T-cell (primary cell): ENCODE results near the gene CES5A. TPM values are rescaled to one million over a fixed set of nuclear protein-coding genes. Genes with fewer than 3 reads are reported as not detected.

Source experiments
- ATAC-seq, 4 experiments: fragments of 200-7000 bp in 3 of 4; fragments of 150-1000 bp in 1 of 4; cut with Tn5 transposase; replicated peaks in 1 of 4; 1 replicate in 3 of 4; 2 replicates in 1 of 4; pipeline ENCODE4 v1.10.0; 2021; ENCODE audit warnings: moderate library complexity in 3 of 4, mild to moderate bottlenecking in 2 of 4, moderate number of reproducible peaks in 1 of 4
- CTCF ChIA-PET, 2 donors: fragments of 300-600 bp; sonication (Branson Sonifier 250); formaldehyde crosslinking; loops; one replicate each; lab custom pipeline; 2022; ENCODE audit warnings: antibody characterized with exemption in 2 of 2; lab: Charles Lee
- POLR2A ChIA-PET, 2 donors: fragments of 300-600 bp; sonication (Branson Sonifier 250); formaldehyde crosslinking; loops; one replicate each; lab custom pipeline; 2022; ENCODE audit warnings: antibody characterized with exemption in 2 of 2; lab: Charles Lee
- DNase-seq, 35 experiments: peaks; one replicate each; pipeline versions ENCODE4 v3.0.0 to v3.0.0-alpha.2; 2013 to 2023
- H3K27ac ChIP-seq: one replicate; pipeline ENCODE4 v1.5.1; 2013; ENCODE audit warnings: low read length
- H3K27me3 ChIP-seq, 2 experiments: replicated peaks in 1 of 2; 1 replicate in 1 of 2; 2 replicates in 1 of 2; pipeline versions ENCODE4 v1.6.1 to v1.7.0; 2013; ENCODE audit warnings: low read length in 1 of 2, mixed read lengths in 1 of 2; ENCODE audit not compliant: control insufficient read depth in 2 of 2, insufficient read depth in 2 of 2; ENCODE audit errors: extremely low read depth in 1 of 2
- H3K36me3 ChIP-seq, 2 donors: 1 replicate in 1 of 2; 2 replicates in 1 of 2; pipeline versions ENCODE4 v1.6.1 to v1.7.0; 2013; ENCODE audit warnings: low read length in 1 of 2; ENCODE audit not compliant: control insufficient read depth in 2 of 2, insufficient read depth in 1 of 2; ENCODE audit errors: extremely low read depth in 1 of 2
- H3K4me1 ChIP-seq, 2 experiments: 1 replicate in 1 of 2; 2 replicates in 1 of 2; pipeline versions ENCODE4 v1.6.1 to v1.7.0; 2013; ENCODE audit warnings: low read length in 2 of 2, mixed read lengths in 1 of 2; ENCODE audit not compliant: insufficient read depth in 2 of 2, control insufficient read depth in 1 of 2; ENCODE audit errors: extremely low read depth in 1 of 2
- H3K4me3 ChIP-seq, 2 donors: 1 replicate in 1 of 2; 2 replicates in 1 of 2; pipeline versions ENCODE4 v1.5.1 to v1.7.0; 2013; ENCODE audit warnings: mild to moderate bottlenecking in 2 of 2, low read length in 1 of 2, moderate library complexity in 1 of 2; ENCODE audit not compliant: control insufficient read depth in 1 of 2; ENCODE audit errors: extremely low read depth in 1 of 2
- H3K9me3 ChIP-seq: 2 replicates; pipeline ENCODE4 v1.7.0; 2013
- H3K27ac Mint-ChIP-seq, 2 donors: one replicate each; pipeline ENCODE4 v1.8.0; 2020 to 2021; ENCODE audit warnings: mild to moderate bottlenecking in 2 of 2, mixed read lengths in 2 of 2
- H3K27me3 Mint-ChIP-seq, 2 donors: one replicate each; pipeline ENCODE4 v1.8.0; 2021 to 2022; ENCODE audit warnings: mixed read lengths in 2 of 2
- H3K36me3 Mint-ChIP-seq: one replicate; pipeline ENCODE4 v1.8.0; 2021; ENCODE audit warnings: mixed read lengths
- H3K4me1 Mint-ChIP-seq, 3 donors: one replicate each; pipeline ENCODE4 v1.8.0; 2020 to 2022; ENCODE audit warnings: mixed read lengths in 3 of 3, mild to moderate bottlenecking in 1 of 3
- H3K4me3 Mint-ChIP-seq, 3 donors: one replicate each; pipeline ENCODE4 v1.8.0; 2020 to 2022; ENCODE audit warnings: mild to moderate bottlenecking in 3 of 3, mixed read lengths in 3 of 3, moderate library complexity in 3 of 3
- H3K9me3 Mint-ChIP-seq, 3 donors: one replicate each; pipeline ENCODE4 v1.8.0; 2020 to 2022; ENCODE audit warnings: mixed read lengths in 3 of 3
- WGBS: methylation state at CpG from one replicate; pipeline ENCODE4 v1.1.5; 2013; ENCODE audit warnings: missing lambda C conversion rate; ENCODE audit not compliant: insufficient coverage; 5-methylcytosine and 5-hydroxymethylcytosine counted together
- total RNA-seq, 35 experiments: library from RNA in 6 of 35; stranded (reverse) in 6 of 35; fragments of 120-200 nt in 1 of 35; gene quantifications; one replicate each; pipeline versions ENCODE4 v1.2.1 to v1.2.4 and lab custom pipeline; 2013 to 2026

Gene CES5A
- not detected for total RNA-seq
- not detected for total RNA-seq (2013)
- total RNA-seq (lab: John Stamatoyannopoulos, UW) = 0 to 0.06 (median 0) reads per million in 29 experiments

- H3K27me3 Mint-ChIP-seq = peaks cover 6 to 7% of the 10 kb centered on the region in 2 donors
- H3K9me3 ChIP-seq = no peaks in the 10 kb centered on the region
- no peak within 1 kb of the TSS for H3K4me3 Mint-ChIP-seq
- POLR2A ChIA-PET = no interaction called here
- H3K36me3 Mint-ChIP-seq = no peaks in the 10 kb centered on the region
- no peaks in the 10 kb centered on the region for H3K4me1 ChIP-seq
- no peak within 1 kb of the TSS for H3K27ac Mint-ChIP-seq
- ATAC-seq (no peak), DNase-seq (no peak)
- CTCF ChIA-PET = no interaction called here
- H3K27ac ChIP-seq = no peak within 1 kb of the TSS
- no peaks in the 10 kb centered on the region for H3K36me3 ChIP-seq
- peaks cover 0 to 14% of the 10 kb centered on the region in 2 experiments for H3K27me3 ChIP-seq
- no peak within 1 kb of the TSS for H3K4me3 ChIP-seq
- WGBS = 94% methylated on average over 2 of the region's 2 CpGs
- no peaks in the 10 kb centered on the region for H3K9me3 Mint-ChIP-seq
- H3K4me1 Mint-ChIP-seq = no peaks in the 10 kb centered on the region
These were observed at the start of gene CES5A for GRCh38 chr16:55875273-55875672. CES5A (minus strand) TSS chr16:55875373; CDS start chr16:55875221, 152 bp downstream.

- no peak overlapping the region for H3K27ac ChIP-seq
- CTCF ChIA-PET = no interaction called here
- DNase-seq (no peak), ATAC-seq (no peak)
- no peak overlapping the region for H3K27ac Mint-ChIP-seq
- POLR2A ChIA-PET = no interaction called here
- H3K4me3 ChIP-seq = no peak overlapping the region
- H3K4me1 ChIP-seq = no peaks in the 10 kb centered on the region
- no peaks in the 10 kb centered on the region for H3K9me3 ChIP-seq
- H3K27me3 Mint-ChIP-seq = peaks cover 20 to 46% of the 10 kb centered on the region in 2 donors
- no peaks in the 10 kb centered on the region for H3K36me3 ChIP-seq
- peaks cover 0 to 6% of the 10 kb centered on the region in 2 experiments for H3K27me3 ChIP-seq
- H3K4me1 Mint-ChIP-seq = no peaks in the 10 kb centered on the region
- H3K36me3 Mint-ChIP-seq = no peaks in the 10 kb centered on the region
- H3K9me3 Mint-ChIP-seq = peaks cover 0 to 14% (median 2%) of the 10 kb centered on the region in 3 donors
- H3K4me3 Mint-ChIP-seq = no peak overlapping the region
These were observed 47.5 kb upstream of the CES5A start for GRCh38 chr16:55922662-55923061.

- WGBS = 60% methylated on average over 1 of the region's 1 CpG
- Histone ChIP-seq H3K27ac (no peak overlapping the region), H3K4me1 (no peaks in the 10 kb centered on the region), H3K9me3 (no peaks in the 10 kb centered on the region), H3K27me3 (peaks cover 0 to 6% of the 10 kb centered on the region in 2 experiments), H3K4me3 (no peak overlapping the region), H3K36me3 (no peaks in the 10 kb centered on the region)
- ChIA-PET POLR2A (no interaction called here), CTCF (no interaction called here)
- no peak overlapping the region for H3K27ac Mint-ChIP-seq
- DNase-seq (no peak), ATAC-seq (no peak)
- peaks cover 32 to 39% of the 10 kb centered on the region in 2 donors for H3K27me3 Mint-ChIP-seq
- no peaks in the 10 kb centered on the region for H3K36me3 Mint-ChIP-seq
- H3K9me3 Mint-ChIP-seq = peaks cover 0 to 14% (median 2%) of the 10 kb centered on the region in 3 donors
- no peak overlapping the region for H3K4me3 Mint-ChIP-seq
- no peaks in the 10 kb centered on the region for H3K4me1 Mint-ChIP-seq
These were observed 42.4 kb upstream of the CES5A start for GRCh38 chr16:55917373-55918160.

GRCh38 chr16:55915096-55915827 is 40.1 kb upstream of the CES5A start:
- Histone ChIP-seq H3K4me1 (no peaks in the 10 kb centered on the region), H3K27me3 (peaks cover 0 to 14% of the 10 kb centered on the region in 2 experiments), H3K4me3 (no peak overlapping the region), H3K36me3 (no peaks in the 10 kb centered on the region), H3K27ac (no peak overlapping the region), H3K9me3 (no peaks in the 10 kb centered on the region)
- DNase-seq = no peak
- ChIA-PET CTCF (no interaction called here), POLR2A (no interaction called here)
- Mint-ChIP-seq H3K9me3 (peaks cover 0 to 11% (median 5%) of the 10 kb centered on the region in 3 donors), H3K4me1 (no peaks in the 10 kb centered on the region), H3K36me3 (no peaks in the 10 kb centered on the region), H3K27ac (no peak overlapping the region), H3K4me3 (no peak overlapping the region), H3K27me3 (peaks cover 34 to 35% of the 10 kb centered on the region in 2 donors)
- ATAC-seq = no peak
- WGBS = 62% methylated on average over 4 of the region's 6 CpGs

DNA sequence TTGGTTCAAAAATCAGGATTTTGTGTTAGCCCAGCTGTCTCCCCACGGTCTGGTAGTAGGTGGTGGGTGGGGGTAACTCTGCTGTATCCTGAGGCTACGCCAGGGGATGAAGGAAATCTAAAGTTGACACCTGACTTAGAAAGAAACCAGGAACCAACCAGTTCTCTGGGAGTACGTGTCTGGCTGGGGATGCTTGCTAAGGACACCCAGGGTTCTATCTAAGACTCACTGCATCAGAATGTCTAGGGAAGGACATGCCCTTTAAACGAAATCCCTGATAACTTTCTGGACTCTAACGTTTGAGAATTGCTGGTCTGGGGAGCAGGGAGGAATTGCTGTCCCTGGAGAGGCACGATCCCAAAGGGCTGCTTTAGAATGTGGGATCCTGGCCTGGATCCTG is 39.2 kb upstream of the CES5A start:
- POLR2A ChIA-PET = no interaction called here
- no peaks in the 10 kb centered on the region for H3K9me3 ChIP-seq
- ATAC-seq (no peak), DNase-seq (no peak)
- H3K4me3 ChIP-seq = no peak overlapping the region
- Mint-ChIP-seq H3K27me3 (peaks cover 31 to 35% of the 10 kb centered on the region in 2 donors), H3K9me3 (peaks cover 0 to 7% (median 5%) of the 10 kb centered on the region in 3 donors), H3K36me3 (no peaks in the 10 kb centered on the region), H3K4me1 (no peaks in the 10 kb centered on the region), H3K27ac (no peak overlapping the region), H3K4me3 (no peak overlapping the region)
- H3K4me1 ChIP-seq = no peaks in the 10 kb centered on the region
- CTCF ChIA-PET = no interaction called here
- H3K36me3 ChIP-seq = no peaks in the 10 kb centered on the region
- WGBS = 49% methylated on average over 5 of the region's 6 CpGs
- no peak overlapping the region for H3K27ac ChIP-seq
- H3K27me3 ChIP-seq = peaks cover 0 to 18% of the 10 kb centered on the region in 2 experiments

GRCh38 chr16:55913716-55914115 is 38.5 kb upstream of the CES5A start:
- H3K27me3 Mint-ChIP-seq = peaks cover 28 to 29% of the 10 kb centered on the region in 2 donors
- no peak overlapping the region for H3K4me3 Mint-ChIP-seq
- H3K27ac ChIP-seq = no peak overlapping the region
- H3K27me3 ChIP-seq = peaks cover 0 to 12% of the 10 kb centered on the region in 2 experiments
- H3K9me3 ChIP-seq = no peaks in the 10 kb centered on the region
- H3K4me3 ChIP-seq = no peak overlapping the region
- DNase-seq (no peak), ATAC-seq (no peak)
- no peaks in the 10 kb centered on the region for H3K36me3 Mint-ChIP-seq
- H3K9me3 Mint-ChIP-seq = peaks cover 0 to 7% (median 5%) of the 10 kb centered on the region in 3 donors
- no peaks in the 10 kb centered on the region for H3K4me1 Mint-ChIP-seq
- CTCF ChIA-PET = no interaction called here
- H3K27ac Mint-ChIP-seq = no peak overlapping the region
- no peaks in the 10 kb centered on the region for H3K36me3 ChIP-seq
- H3K4me1 ChIP-seq = no peaks in the 10 kb centered on the region
- 80% methylated on average over 1 of the region's 2 CpGs for WGBS
- POLR2A ChIA-PET = no interaction called here
